MM.1S (cell line): ENCODE results near the gene PRSS36.
"Not testable (repeated sequence)": the region's sequence is repeated elsewhere in the genome, so short reads cannot be mapped to it uniquely, and the experiment has no call there.

ENCODE experiments used
- EZH2 ChIP-seq: fragments of 300-600 bp; sonication (generic); optimal IDR thresholded peaks from 2 replicates; pipeline ENCODE3; 2017; ENCODE audit warnings: low read depth, mild to moderate bottlenecking, antibody characterized with exemption, low read length, mixed read lengths
- EZH2phosphoT487 ChIP-seq: fragments of 300-600 bp; sonication (generic); IDR thresholded peaks from 2 replicates; pipeline ENCODE4 v1.6.1; 2018; ENCODE audit warnings: antibody characterized with exemption, low read length
- TF ChIP-seq, protein P1 (sequence below): fragments of 300-600 bp; sonication (generic); IDR thresholded peaks from 2 replicates; pipeline ENCODE4 v1.5.1; 2016; ENCODE audit warnings: antibody characterized with exemption, low read length, mixed read lengths

DNA sequence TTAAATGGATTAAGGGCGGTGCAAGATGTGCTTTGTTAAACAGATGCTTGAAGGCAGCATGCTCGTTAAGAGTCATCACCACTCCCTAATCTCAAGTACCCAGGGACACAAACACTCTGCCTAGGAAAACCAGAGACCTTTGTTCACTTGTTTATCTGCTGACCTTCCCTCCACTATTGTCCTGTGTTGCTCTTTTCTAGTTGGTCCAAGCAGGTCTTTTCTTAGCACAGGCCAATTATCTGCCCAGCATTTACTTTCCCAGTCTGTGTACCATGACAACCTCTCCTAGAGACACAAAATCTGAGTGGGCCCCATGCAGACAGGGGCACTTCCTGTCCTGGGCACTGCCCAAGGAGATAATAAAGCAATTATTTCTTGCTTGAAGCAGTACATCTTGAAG is 20.2 kb upstream of the PRSS36 start:
- TF ChIP-seq, protein P1, sequence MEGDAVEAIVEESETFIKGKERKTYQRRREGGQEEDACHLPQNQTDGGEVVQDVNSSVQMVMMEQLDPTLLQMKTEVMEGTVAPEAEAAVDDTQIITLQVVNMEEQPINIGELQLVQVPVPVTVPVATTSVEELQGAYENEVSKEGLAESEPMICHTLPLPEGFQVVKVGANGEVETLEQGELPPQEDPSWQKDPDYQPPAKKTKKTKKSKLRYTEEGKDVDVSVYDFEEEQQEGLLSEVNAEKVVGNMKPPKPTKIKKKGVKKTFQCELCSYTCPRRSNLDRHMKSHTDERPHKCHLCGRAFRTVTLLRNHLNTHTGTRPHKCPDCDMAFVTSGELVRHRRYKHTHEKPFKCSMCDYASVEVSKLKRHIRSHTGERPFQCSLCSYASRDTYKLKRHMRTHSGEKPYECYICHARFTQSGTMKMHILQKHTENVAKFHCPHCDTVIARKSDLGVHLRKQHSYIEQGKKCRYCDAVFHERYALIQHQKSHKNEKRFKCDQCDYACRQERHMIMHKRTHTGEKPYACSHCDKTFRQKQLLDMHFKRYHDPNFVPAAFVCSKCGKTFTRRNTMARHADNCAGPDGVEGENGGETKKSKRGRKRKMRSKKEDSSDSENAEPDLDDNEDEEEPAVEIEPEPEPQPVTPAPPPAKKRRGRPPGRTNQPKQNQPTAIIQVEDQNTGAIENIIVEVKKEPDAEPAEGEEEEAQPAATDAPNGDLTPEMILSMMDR = not testable (repeated sequence)
- TF ChIP-seq EZH2phosphoT487, EZH2: not testable (repeated sequence)
